ENCODE data around the gene RHBDF2. TPM values are rescaled to one million over a fixed set of nuclear protein-coding genes. Genes with fewer than 3 reads are reported as not detected.

RHBDF2 gene
- total RNA-seq, 1 experiment from 2014 or later = 19.7 TPM

GRCh38 chr17:76447931-76448652 is 53.1 kb downstream of the RHBDF2 start:
- Mint-ChIP-seq H3K9me3 (no peaks in the 10 kb centered on the region; a peak in 1 of 5 replicates), H3K27me3 (ENCODE audit: low read depth) (no peaks in the 10 kb centered on the region), H3K36me3 (ENCODE audit: insufficient read depth in 1 of 3, low read depth in 3 of 3) (peaks cover 0 to 4% (median 0%) of the 10 kb centered on the region in 3 experiments; a peak in 1 of 7 replicates), H3K4me1 (peaks cover 74 to 81% of the 10 kb centered on the region in 2 experiments), H3K4me3 (peak overlapping the region in 1 of 2 experiments; percentile 19; a peak in 1 of 5 replicates), H3K27ac (no peak overlapping the region; a peak in 2 of 7 replicates)
- H3K23ac ChIP-seq (ENCODE audit: insufficient read length, low read depth, low read length) = no peak overlapping the region
- no peak overlapping the region for H2AK5ac ChIP-seq (ENCODE audit: insufficient read length, low read length)
- no peak overlapping the region for H4K91ac ChIP-seq (ENCODE audit: insufficient read length, low read depth, low read length)
- no peak overlapping the region for H2BK15ac ChIP-seq (ENCODE audit: low read depth, low read length)
- no CpG with 5 or more reads among the region's 7 CpGs for WGBS (ENCODE audit: extremely low coverage, insufficient read length, low lambda C conversion rate)
- DNase-seq = no peak
- H4K20me1 ChIP-seq (ENCODE audit: control insufficient read depth, insufficient read depth, insufficient read length) = no peaks in the 10 kb centered on the region
- H3K27ac ChIP-seq (ENCODE audit: insufficient read length, low read depth, low read length) = no peak overlapping the region
- peaks cover 51% of the 10 kb centered on the region; the same call in 1 of the 2 replicates for H3K79me2 ChIP-seq (ENCODE audit: insufficient read depth, low read length)
- no peak overlapping the region for H2BK120ac ChIP-seq (ENCODE audit: low read depth, low read length, poor library complexity, severe bottlenecking)
- H2AFZ ChIP-seq (ENCODE audit: low read length) = no peak overlapping the region
- no peak overlapping the region for H3K14ac ChIP-seq (ENCODE audit: insufficient read depth, low read length)
- H3K23me2 ChIP-seq (ENCODE audit: insufficient read length, low read depth, low read length, poor library complexity, severe bottlenecking) = peaks cover 7% of the 10 kb centered on the region
- no peak overlapping the region for H3K18ac ChIP-seq (ENCODE audit: insufficient read length, low read depth, low read length)
- H2BK5ac ChIP-seq (ENCODE audit: insufficient read length, low read length) = no peak overlapping the region
- H3K27me3 ChIP-seq (ENCODE audit: insufficient read depth, low read length) = no peaks in the 10 kb centered on the region
- no peak overlapping the region for H3K4me2 ChIP-seq (ENCODE audit: insufficient read depth, insufficient read length, low read length)
- H4K5ac ChIP-seq (ENCODE audit: insufficient read length, low read depth, low read length) = no peak overlapping the region
- no peak overlapping the region for H3K9ac ChIP-seq (ENCODE audit: extremely low read depth, insufficient read length, low read length)
- no peak overlapping the region for H2BK20ac ChIP-seq (ENCODE audit: low read depth, low read length, poor library complexity, severe bottlenecking)
- H3K9me3 ChIP-seq (ENCODE audit: control insufficient read depth, low read depth, low read length) = no peaks in the 10 kb centered on the region
- H3K56ac ChIP-seq (ENCODE audit: insufficient read length, low read depth, low read length) = no peak overlapping the region
- H3K4ac ChIP-seq (ENCODE audit: low read depth, low read length) = no peak overlapping the region
- no peak overlapping the region for H4K8ac ChIP-seq (replicated peaks; ENCODE audit: insufficient read length, low read depth, low read length)
- no peaks in the 10 kb centered on the region for H3K79me1 ChIP-seq (ENCODE audit: insufficient read depth, low read depth, low read length, poor library complexity, severe bottlenecking)
- H2BK12ac ChIP-seq (ENCODE audit: insufficient read length, low read depth, low read length) = no peak overlapping the region
- H3K4me1 ChIP-seq (ENCODE audit: insufficient read depth, low read length) = peaks cover 38% of the 10 kb centered on the region
- H3T11ph ChIP-seq (ENCODE audit: low read length) = no peak overlapping the region
- no peak for TF ChIP-seq CTCF (conservative IDR thresholded peaks at IDR 0.05)

Measured in H9 (cell line).